ENCODE data around the gene SMDT1. TPM values are rescaled to one million over a fixed set of nuclear protein-coding genes. Genes with fewer than 3 reads are reported as not detected.
"Not testable (repeated sequence)": the region's sequence is repeated elsewhere in the genome, so short reads cannot be mapped to it uniquely, and the experiment has no call there.

Gene SMDT1
- total RNA-seq, 1 donor from 2014 or later, result 153 TPM

DNA sequence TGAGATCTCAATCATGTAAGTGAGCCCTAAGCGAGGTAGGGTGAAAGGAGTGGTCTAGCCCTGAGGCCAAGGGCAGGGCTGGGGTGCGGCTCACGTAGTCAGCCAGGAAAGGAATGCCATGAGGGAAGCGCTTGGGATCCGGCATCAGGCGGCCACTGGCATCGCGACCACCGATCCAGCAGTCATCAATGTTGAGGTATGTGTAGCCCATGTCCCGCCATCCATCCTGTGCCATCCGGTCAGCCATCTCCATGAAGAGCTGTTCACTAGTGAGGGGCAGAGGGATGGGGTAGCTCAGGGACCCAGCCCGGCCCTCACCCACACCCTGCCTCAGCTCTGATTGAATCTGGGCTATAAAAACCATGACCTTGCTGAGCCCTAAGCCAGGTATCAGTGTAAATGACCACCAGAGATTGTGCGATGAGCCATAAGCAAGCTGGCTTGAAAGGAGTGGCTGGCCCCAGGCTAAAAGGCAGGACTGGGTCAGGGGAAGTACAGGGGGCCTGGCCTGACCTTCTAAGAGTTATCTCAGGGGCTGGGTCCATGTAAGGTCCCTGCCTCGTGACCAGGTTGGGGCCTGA lies 11.7 kb upstream of the SMDT1 start:
- Histone ChIP-seq H3K4me3 (no peak overlapping the region), H3K4me1 (peaks cover 34% of the 10 kb centered on the region), H3K27ac (replicated peaks) (no peak overlapping the region), H3K9me3 (replicated peaks) (no peaks in the 10 kb centered on the region), H3K36me3 (peaks cover 45% of the 10 kb centered on the region), H3K27me3 (ENCODE audit: low read depth) (no peaks in the 10 kb centered on the region)
- DNase-seq, result no peak
- intact Hi-C loops (cut with micrococcal nuclease), result no loop called here
- TF ChIP-seq CTCF (IDR thresholded peaks at IDR 0.05; ENCODE audit: borderline replicate concordance), result no peak

GRCh38 chr22:42068291-42068690 lies 11.2 kb upstream of the SMDT1 start:
- no peaks in the 10 kb centered on the region for H3K27me3 ChIP-seq (ENCODE audit: low read depth)
- peaks cover 44% of the 10 kb centered on the region for H3K36me3 ChIP-seq
- TF ChIP-seq CTCF (IDR thresholded peaks at IDR 0.05; ENCODE audit: borderline replicate concordance), result no peak
- DNase-seq, result no peak
- H3K4me1 ChIP-seq, result peaks cover 40% of the 10 kb centered on the region
- no peak overlapping the region for H3K27ac ChIP-seq (replicated peaks)
- intact Hi-C loops (cut with micrococcal nuclease), result no loop called here
- no peaks in the 10 kb centered on the region for H3K9me3 ChIP-seq (replicated peaks)
- no peak overlapping the region for H3K4me3 ChIP-seq

- H3K4me1 ChIP-seq, result peaks cover 56% of the 10 kb centered on the region
- H3K4me3 ChIP-seq, result peak overlapping the region; percentile 87
- intact Hi-C loops (cut with micrococcal nuclease), result no loop called here
- H3K27me3 ChIP-seq (ENCODE audit: low read depth), result no peaks in the 10 kb centered on the region
- peaks cover 35% of the 10 kb centered on the region for H3K36me3 ChIP-seq
- no peak for DNase-seq
- no peak for TF ChIP-seq CTCF (IDR thresholded peaks at IDR 0.05; ENCODE audit: borderline replicate concordance)
- no peaks in the 10 kb centered on the region for H3K9me3 ChIP-seq (replicated peaks)
- H3K27ac ChIP-seq (replicated peaks), result peak overlapping the region; percentile 92
Observed at GRCh38 chr22:42069801-42070516, 9.5 kb upstream of the SMDT1 start.

DNA sequence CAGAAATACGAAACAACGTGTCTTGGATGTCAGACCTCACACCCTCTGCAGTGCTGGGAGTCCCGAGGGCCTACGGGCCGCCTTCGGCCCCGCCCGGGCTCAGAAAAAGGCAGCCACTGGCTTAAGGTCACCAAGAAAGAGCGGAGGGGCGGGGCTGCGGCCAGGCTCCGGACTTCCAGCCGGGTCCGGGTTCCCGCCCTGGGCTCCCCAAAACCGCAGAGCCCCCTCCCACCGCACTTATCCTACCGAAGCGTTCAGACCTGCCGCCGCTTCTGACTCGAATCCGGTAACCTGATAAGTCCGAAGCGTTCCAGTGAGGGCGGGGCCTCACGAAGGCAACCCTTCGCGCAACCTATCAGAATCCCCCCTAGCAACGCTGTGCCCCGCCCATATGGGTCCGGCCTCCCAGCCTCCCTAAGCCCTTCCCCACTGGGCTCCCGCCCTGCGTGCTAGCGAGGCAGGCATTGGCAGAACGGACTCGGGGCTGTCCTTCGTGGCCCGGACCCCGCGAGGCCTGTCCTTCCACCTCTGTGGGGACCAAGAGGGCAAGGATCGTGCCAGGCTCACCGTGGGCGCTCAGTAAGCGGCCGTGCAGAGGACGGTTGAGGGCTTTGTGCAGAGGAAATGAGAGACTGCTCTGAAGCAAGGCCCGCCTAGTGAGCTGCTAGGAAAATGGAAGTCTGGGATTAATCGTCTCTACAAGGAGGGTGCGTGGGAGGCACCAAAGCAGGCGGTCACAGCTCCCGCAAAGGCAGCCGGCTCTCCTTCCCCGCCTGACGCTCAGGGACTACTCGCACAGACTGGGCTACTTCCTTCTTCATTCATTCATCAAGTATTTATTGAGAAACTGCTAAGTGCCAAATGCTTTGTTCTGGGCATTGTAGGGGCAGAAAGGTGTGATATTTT lies 8.7 kb upstream of the SMDT1 start, which contains the start of gene NAGA:
Gene NAGA, minus strand, starts transcription at position 296 of the 906 bp plus-strand sequence. CDS start 515 bp downstream, outside the sequence.
- DNase-seq, result peak; percentile 96
- Histone ChIP-seq H3K9me3 (replicated peaks) (no peaks in the 10 kb centered on the region), H3K27me3 (ENCODE audit: low read depth) (no peaks in the 10 kb centered on the region), H3K27ac (replicated peaks) (peak within 1 kb of the TSS; percentile 92), H3K4me1 (peaks cover 62% of the 10 kb centered on the region), H3K4me3 (peak within 1 kb of the TSS; percentile 87), H3K36me3 (peaks cover 28% of the 10 kb centered on the region)
- TF ChIP-seq CTCF (IDR thresholded peaks at IDR 0.05; ENCODE audit: borderline replicate concordance), result no peak
- intact Hi-C loops (cut with micrococcal nuclease), result no loop called here

DNA sequence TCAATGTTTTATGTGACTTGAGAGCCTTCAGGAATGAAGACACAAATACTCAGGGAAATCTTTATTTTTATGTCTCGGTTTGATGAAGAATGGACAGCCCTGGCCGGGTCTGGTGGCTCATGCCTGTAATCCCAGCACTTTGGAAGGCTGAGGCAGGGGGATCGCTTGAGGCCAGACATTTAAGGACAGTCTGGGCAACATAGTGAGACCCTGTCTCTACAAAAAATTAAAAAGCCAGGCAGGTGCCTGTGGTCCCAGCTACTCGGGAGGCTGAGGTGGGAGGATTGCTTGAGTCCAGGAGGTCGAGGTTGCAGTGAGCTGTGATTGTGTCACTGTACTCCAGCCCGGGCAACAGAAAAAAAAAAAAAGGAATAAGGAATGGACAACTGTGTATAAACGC lies 8.0 kb upstream of the SMDT1 start:
- Histone ChIP-seq H3K4me1 (peaks cover 62% of the 10 kb centered on the region), H3K36me3 (peaks cover 25% of the 10 kb centered on the region), H3K4me3 (peak overlapping the region; percentile 87), H3K27ac (replicated peaks) (peak overlapping the region; percentile 92)
- H3K9me3 ChIP-seq (replicated peaks); DNase-seq; intact Hi-C loops (cut with micrococcal nuclease); H3K27me3 ChIP-seq (ENCODE audit: low read depth): not testable (repeated sequence)

All from left ventricle myocardium inferior (tissue), 1 donor.